Measurements from ENCODE around the gene DVL3. TPM values are rescaled to one million over a fixed set of nuclear protein-coding genes. Genes with fewer than 3 reads are reported as not detected.

The DVL3 gene
- total RNA-seq, 1 donor from 2014 or later = 159 TPM

DNA sequence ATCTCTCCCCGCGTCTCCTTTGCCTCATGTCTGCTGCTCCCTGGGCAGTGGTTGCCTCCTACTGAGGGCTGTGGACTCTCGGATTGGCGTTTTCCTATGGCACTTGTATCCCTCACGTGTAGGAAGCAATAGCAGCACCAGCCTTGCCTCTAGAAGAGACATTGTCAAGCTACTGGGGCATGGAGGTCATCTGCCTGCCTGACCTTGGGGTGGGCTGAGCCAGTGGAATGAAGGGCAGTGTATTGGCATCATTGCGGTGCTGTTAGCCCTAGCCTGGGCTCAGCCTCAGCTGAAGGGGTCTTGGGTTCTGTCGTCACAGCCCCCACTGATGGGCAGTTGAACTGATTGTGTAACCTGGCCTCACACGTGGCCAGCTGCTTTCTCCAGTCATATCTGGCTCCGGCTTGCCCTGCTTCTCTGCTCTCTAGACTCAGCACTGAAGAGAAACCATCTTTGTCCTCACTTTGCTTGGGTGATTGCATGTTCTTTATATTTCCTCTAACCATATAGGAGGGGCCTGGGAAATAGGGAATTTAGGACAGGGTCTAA, 38.9 kb downstream of the DVL3 start:
- H3K4me1 Mint-ChIP-seq = no peaks in the 10 kb centered on the region
- no peak overlapping the region for H3K4me3 Mint-ChIP-seq
- no peaks in the 10 kb centered on the region for H3K9me3 Mint-ChIP-seq
- no peaks in the 10 kb centered on the region for H3K27me3 Mint-ChIP-seq (ENCODE audit: low read depth)
- peaks cover 33% of the 10 kb centered on the region for H3K36me3 Mint-ChIP-seq
- DNase-seq (ENCODE audit: low spot score in 2 of 2, unreplicated experiment in 2 of 2) = no peak
- no peak overlapping the region for H3K27ac Mint-ChIP-seq
- TF ChIP-seq, protein P1, sequence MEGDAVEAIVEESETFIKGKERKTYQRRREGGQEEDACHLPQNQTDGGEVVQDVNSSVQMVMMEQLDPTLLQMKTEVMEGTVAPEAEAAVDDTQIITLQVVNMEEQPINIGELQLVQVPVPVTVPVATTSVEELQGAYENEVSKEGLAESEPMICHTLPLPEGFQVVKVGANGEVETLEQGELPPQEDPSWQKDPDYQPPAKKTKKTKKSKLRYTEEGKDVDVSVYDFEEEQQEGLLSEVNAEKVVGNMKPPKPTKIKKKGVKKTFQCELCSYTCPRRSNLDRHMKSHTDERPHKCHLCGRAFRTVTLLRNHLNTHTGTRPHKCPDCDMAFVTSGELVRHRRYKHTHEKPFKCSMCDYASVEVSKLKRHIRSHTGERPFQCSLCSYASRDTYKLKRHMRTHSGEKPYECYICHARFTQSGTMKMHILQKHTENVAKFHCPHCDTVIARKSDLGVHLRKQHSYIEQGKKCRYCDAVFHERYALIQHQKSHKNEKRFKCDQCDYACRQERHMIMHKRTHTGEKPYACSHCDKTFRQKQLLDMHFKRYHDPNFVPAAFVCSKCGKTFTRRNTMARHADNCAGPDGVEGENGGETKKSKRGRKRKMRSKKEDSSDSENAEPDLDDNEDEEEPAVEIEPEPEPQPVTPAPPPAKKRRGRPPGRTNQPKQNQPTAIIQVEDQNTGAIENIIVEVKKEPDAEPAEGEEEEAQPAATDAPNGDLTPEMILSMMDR (IDR thresholded peaks at IDR 0.05; ENCODE audit: unreplicated experiment) = no peak

DNA sequence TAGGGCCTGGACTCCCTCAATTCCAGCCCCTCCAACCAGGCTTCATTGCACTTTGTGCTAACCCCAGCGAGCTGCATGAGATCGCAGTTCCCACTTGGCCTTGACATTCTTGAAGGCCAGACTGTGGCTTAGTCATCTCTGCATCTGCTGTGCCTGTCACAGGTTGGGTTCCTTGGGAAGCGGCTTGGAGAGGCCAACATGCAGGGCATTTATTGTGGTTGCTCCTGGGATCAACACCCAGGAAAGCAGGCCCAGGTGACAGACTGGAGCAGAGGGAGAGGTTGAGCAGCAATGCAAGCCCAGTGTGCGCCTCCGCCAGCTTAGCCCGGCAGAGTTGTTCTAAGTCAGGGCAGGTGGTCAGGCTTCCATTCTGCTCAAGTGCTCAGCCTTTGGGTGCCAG, 41.4 kb downstream of the DVL3 start:
- DNase-seq (ENCODE audit: low spot score in 2 of 2, unreplicated experiment in 2 of 2) = no peak
- H3K9me3 Mint-ChIP-seq = no peaks in the 10 kb centered on the region
- H3K36me3 Mint-ChIP-seq = peaks cover 20% of the 10 kb centered on the region
- no peak overlapping the region for H3K27ac Mint-ChIP-seq
- H3K4me1 Mint-ChIP-seq = no peaks in the 10 kb centered on the region
- H3K27me3 Mint-ChIP-seq (ENCODE audit: low read depth) = no peaks in the 10 kb centered on the region
- H3K4me3 Mint-ChIP-seq = no peak overlapping the region
- TF ChIP-seq, protein P1 (IDR thresholded peaks at IDR 0.05; ENCODE audit: unreplicated experiment) = no peak

DNA sequence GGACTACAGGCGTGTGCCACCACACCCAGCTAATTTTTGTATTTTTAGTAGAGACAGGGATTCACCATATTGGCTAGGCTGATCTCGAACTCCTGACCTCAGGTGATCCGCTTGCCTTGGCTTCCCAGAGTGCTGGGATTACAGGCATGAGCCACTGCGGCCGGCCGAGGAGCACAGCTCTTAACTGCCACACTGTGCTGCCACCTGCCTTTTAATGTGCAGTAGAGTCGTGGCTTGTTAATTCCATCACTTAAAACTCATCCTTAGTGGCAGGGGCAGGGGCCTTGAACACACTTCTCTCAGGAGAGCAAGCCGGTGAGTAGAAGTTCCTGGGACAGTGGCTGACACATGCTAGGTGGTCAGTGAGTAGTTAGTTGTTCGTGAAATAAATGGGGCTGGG, 43.3 kb downstream of the DVL3 start:
- H3K27me3 Mint-ChIP-seq (ENCODE audit: low read depth) = peaks cover 10% of the 10 kb centered on the region
- no peaks in the 10 kb centered on the region for H3K9me3 Mint-ChIP-seq
- no peak overlapping the region for H3K27ac Mint-ChIP-seq
- no peak overlapping the region for H3K4me3 Mint-ChIP-seq
- DNase-seq (ENCODE audit: low spot score in 2 of 2, unreplicated experiment in 2 of 2) = no peak
- H3K36me3 Mint-ChIP-seq = peaks cover 13% of the 10 kb centered on the region
- TF ChIP-seq, protein P1 (IDR thresholded peaks at IDR 0.05; ENCODE audit: unreplicated experiment) = no peak
- no peaks in the 10 kb centered on the region for H3K4me1 Mint-ChIP-seq

DNA sequence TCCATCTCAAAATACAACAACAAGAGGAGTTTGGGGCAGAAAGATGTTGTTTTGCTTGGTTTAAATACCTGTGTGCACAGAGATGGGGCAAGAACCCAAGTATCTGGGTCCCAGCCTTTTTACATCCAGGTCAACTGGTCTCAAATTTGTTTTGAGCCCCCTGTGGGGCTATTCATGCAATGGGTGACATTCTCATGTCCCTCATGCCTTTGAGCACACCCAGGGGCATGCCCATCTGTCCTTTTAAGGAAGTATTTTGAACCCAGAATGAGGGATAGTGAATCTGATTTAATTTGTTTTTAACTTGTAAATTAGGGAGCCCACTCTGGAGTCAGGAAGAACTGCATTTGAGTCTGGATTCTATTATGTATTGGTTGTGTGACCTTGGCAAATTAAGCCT, 45.6 kb downstream of the DVL3 start:
- H3K36me3 Mint-ChIP-seq = peaks cover 2% of the 10 kb centered on the region
- peaks cover 19% of the 10 kb centered on the region for H3K27me3 Mint-ChIP-seq (ENCODE audit: low read depth)
- no peak overlapping the region for H3K4me3 Mint-ChIP-seq
- H3K27ac Mint-ChIP-seq = no peak overlapping the region
- no peaks in the 10 kb centered on the region for H3K9me3 Mint-ChIP-seq
- TF ChIP-seq, protein P1 (IDR thresholded peaks at IDR 0.05; ENCODE audit: unreplicated experiment) = no peak
- no peak for DNase-seq (ENCODE audit: low spot score in 2 of 2, unreplicated experiment in 2 of 2)
- no peaks in the 10 kb centered on the region for H3K4me1 Mint-ChIP-seq

DNA sequence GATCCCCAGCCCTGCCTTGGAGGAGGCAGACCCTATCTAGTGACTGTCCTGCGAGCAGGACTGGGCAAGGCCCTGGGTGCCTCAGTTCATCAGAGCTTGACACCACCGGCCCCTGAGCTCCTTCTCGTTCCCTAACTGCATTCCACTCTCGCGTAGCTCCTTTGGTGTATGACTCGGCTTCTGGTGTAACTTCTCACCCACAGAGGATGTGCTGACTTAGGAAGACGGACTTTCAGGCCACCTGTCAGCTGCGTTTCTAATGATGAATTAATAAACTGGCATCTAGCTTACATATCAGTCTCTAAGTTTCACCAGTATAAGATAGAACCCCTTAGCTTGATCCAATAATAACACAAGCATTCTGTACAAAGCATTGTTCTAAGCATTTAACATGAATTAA, 48.3 kb downstream of the DVL3 start:
- Mint-ChIP-seq H3K27ac (no peak overlapping the region), H3K9me3 (no peaks in the 10 kb centered on the region), H3K4me1 (no peaks in the 10 kb centered on the region), H3K36me3 (no peaks in the 10 kb centered on the region), H3K4me3 (no peak overlapping the region), H3K27me3 (ENCODE audit: low read depth) (peaks cover 36% of the 10 kb centered on the region)
- DNase-seq (ENCODE audit: low spot score in 2 of 2, unreplicated experiment in 2 of 2) = no peak
- TF ChIP-seq, protein P1 (IDR thresholded peaks at IDR 0.05; ENCODE audit: unreplicated experiment) = no peak

Data from mesothelial cell of epicardium (in vitro differentiated cells).